WI38 (cell line): ENCODE measurements around the gene GDPD2.
A peak's percentile ranks its signal among the peaks of the same experiment; 100 is the strongest.

Experiments
- H3K4me3 ChIP-seq: 2 replicates; pipeline ENCODE4 v1.5.1; 2011; ENCODE audit warnings: low read depth, mild to moderate bottlenecking, control low read depth, low read length
- TF ChIP-seq, protein P1 (sequence below): IDR thresholded peaks from 2 replicates; pipeline ENCODE4 v1.5.1; 2012; ENCODE audit warnings: low read depth, mild to moderate bottlenecking, control low read depth, low read length

GDPD2 gene

GRCh38 chrX:70432936-70433847, 10.1 kb downstream of the GDPD2 start:
- TF ChIP-seq, protein P1, sequence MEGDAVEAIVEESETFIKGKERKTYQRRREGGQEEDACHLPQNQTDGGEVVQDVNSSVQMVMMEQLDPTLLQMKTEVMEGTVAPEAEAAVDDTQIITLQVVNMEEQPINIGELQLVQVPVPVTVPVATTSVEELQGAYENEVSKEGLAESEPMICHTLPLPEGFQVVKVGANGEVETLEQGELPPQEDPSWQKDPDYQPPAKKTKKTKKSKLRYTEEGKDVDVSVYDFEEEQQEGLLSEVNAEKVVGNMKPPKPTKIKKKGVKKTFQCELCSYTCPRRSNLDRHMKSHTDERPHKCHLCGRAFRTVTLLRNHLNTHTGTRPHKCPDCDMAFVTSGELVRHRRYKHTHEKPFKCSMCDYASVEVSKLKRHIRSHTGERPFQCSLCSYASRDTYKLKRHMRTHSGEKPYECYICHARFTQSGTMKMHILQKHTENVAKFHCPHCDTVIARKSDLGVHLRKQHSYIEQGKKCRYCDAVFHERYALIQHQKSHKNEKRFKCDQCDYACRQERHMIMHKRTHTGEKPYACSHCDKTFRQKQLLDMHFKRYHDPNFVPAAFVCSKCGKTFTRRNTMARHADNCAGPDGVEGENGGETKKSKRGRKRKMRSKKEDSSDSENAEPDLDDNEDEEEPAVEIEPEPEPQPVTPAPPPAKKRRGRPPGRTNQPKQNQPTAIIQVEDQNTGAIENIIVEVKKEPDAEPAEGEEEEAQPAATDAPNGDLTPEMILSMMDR = no peak
- peak overlapping the region; percentile 64 for H3K4me3 ChIP-seq

DNA sequence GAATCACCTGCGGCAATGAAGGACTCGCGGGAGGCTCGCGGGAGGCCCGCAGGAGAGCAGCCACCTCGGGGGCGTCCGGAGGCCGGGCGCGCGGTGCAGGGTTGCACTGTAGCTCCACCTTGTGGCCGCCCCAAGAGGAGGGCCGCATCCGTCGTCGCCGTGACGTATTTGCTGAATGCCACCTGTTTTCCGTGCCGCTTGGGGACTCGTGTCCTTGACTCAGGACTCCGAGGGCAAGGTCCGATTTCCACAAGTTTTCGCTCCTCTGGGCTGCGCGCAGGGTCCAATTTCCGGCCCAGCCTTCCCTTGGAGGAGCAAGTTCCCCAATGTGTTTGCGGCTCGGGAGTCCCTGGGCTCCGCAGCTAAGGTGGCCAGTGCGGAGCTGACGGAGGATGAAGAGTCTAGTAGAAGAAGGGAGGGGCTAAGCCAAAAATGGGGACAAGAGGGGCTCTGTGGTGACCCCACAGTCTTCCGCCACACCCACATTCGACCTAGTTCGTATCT, 10.8 kb downstream of the GDPD2 start:
- peak overlapping the region; percentile 64 for H3K4me3 ChIP-seq
- TF ChIP-seq, protein P1 = no peak

DNA sequence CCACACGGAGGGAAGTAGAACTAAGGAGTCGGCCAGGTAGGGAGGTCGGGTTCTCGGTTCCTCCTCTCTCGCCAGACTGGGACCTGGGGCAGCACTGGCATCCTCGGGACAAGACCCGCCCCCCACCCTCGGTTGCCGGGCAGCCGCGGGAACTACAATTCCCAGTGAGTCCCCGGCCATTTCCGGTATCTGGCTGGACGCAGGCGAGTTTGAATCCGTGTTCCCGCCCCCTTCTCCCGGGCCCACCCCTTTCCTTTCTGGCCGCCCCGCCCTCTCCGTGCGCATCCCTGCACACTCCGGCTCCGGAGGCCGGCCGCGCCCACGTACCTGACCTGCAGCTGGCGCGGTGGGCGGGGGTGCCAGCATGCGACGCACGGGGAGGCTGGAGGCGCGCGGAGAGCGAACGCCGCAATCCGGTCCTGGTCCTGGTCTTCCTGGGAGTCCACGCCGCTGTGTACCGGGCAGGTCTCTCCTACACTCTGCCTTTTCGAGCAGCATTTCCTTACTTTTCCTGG, 11.3 kb downstream of the GDPD2 start:
- H3K4me3 ChIP-seq = peak overlapping the region; percentile 64
- TF ChIP-seq, protein P1 = no peak

- TF ChIP-seq, protein P1 = no peak
Observed at GRCh38 chrX:70434914-70435586, 11.9 kb downstream of the GDPD2 start.

GRCh38 chrX:70436343-70436742, 13.2 kb downstream of the GDPD2 start:
- H3K4me3 ChIP-seq = no peak overlapping the region

More at GRCh38 chrX:70434914-70435586, 11.9 kb downstream of the GDPD2 start:
- peak overlapping the region; percentile 64 for H3K4me3 ChIP-seq

GRCh38 chrX:70437011-70437410, 13.9 kb downstream of the GDPD2 start:
- TF ChIP-seq, protein P1 = no peak
- H3K4me3 ChIP-seq = no peak overlapping the region

More at GRCh38 chrX:70436343-70436742, 13.2 kb downstream of the GDPD2 start:
- TF ChIP-seq, protein P1 = no peak
